Stimulated activated CD8-positive, alpha-beta memory T cell treated with anti-CD3 and anti-CD28 coated beads, Interleukin-15, amount 100 ng/mL, for 24 hours (primary cell): Measurements from ENCODE around the gene ANKRD29.
"Not testable (repeated sequence)": the region's sequence is repeated elsewhere in the genome, so short reads cannot be mapped to it uniquely, and the experiment has no call there.

Experiments
- DNase-seq: peaks from one replicate; pipeline ENCODE4 v3.0.0-alpha.2; 2020; ENCODE audit warnings: low read depth

Gene ANKRD29

GRCh38 chr18:23645568-23646175 is 17.0 kb downstream of the ANKRD29 start:
- no peak for DNase-seq

- no peak for DNase-seq
Measured at GRCh38 chr18:23643815-23644490, 18.8 kb downstream of the ANKRD29 start.

- no peak for DNase-seq
Measured at GRCh38 chr18:23641937-23642666, 20.6 kb downstream of the ANKRD29 start.

- DNase-seq = no peak
Measured at GRCh38 chr18:23641143-23641720, 21.5 kb downstream of the ANKRD29 start.

GRCh38 chr18:23640052-23640451 is 22.7 kb downstream of the ANKRD29 start:
- DNase-seq = no peak

GRCh38 chr18:23636433-23636832 is 26.3 kb downstream of the ANKRD29 start:
- not testable (repeated sequence) for DNase-seq

- DNase-seq = no peak
Measured at GRCh38 chr18:23636071-23636399, 26.7 kb downstream of the ANKRD29 start.

- no peak for DNase-seq
Measured at GRCh38 chr18:23635283-23636070, 27.2 kb downstream of the ANKRD29 start.

GRCh38 chr18:23634692-23635091 is 28.0 kb downstream of the ANKRD29 start:
- no peak for DNase-seq

- DNase-seq = no peak
Measured at GRCh38 chr18:23632615-23633014, 30.1 kb downstream of the ANKRD29 start.

GRCh38 chr18:23631746-23632145 is 31.0 kb downstream of the ANKRD29 start:
- DNase-seq = no peak

- no peak for DNase-seq
Measured at GRCh38 chr18:23631312-23631711, 31.4 kb downstream of the ANKRD29 start.

GRCh38 chr18:23629444-23629946 is 33.2 kb downstream of the ANKRD29 start:
- DNase-seq = no peak

GRCh38 chr18:23627970-23628369 is 34.7 kb downstream of the ANKRD29 start:
- DNase-seq = no peak

- no peak for DNase-seq
Measured at GRCh38 chr18:23627321-23627720, 35.4 kb downstream of the ANKRD29 start.

- DNase-seq = no peak
Measured at GRCh38 chr18:23626451-23627279, 36.0 kb downstream of the ANKRD29 start.

- DNase-seq = no peak
Measured at GRCh38 chr18:23623040-23623439, 39.7 kb downstream of the ANKRD29 start.

GRCh38 chr18:23619388-23619881 is 43.3 kb downstream of the ANKRD29 start:
- no peak for DNase-seq

GRCh38 chr18:23618862-23619387 is 43.8 kb downstream of the ANKRD29 start:
- no peak for DNase-seq

- no peak for DNase-seq
Measured at GRCh38 chr18:23617412-23618014, 45.2 kb downstream of the ANKRD29 start.
